C4-2B (cell line): ENCODE results near the gene PTPRM.
A peak's percentile ranks its signal among the peaks of the same experiment; 100 is the strongest.

Experiments used
- H3K27ac ChIP-seq: fragments of 450-650 bp; 2 replicates; pipeline ENCODE4 v1.5.1; 2017
- ZFX ChIP-seq: fragments of 450-650 bp; IDR thresholded peaks from 2 replicates; pipeline ENCODE4 v1.6.1; 2017
- TF ChIP-seq, protein P1 (sequence below): fragments of 450-650 bp; conservative IDR thresholded peaks from 2 replicates; pipeline ENCODE4 v1.5.1; 2017; ENCODE audit warnings: mild to moderate bottlenecking

Gene PTPRM

GRCh38 chr18:7658701-7659100, 91.6 kb downstream of the PTPRM start:
- TF ChIP-seq ZFX, result no peak
- TF ChIP-seq, protein P1, sequence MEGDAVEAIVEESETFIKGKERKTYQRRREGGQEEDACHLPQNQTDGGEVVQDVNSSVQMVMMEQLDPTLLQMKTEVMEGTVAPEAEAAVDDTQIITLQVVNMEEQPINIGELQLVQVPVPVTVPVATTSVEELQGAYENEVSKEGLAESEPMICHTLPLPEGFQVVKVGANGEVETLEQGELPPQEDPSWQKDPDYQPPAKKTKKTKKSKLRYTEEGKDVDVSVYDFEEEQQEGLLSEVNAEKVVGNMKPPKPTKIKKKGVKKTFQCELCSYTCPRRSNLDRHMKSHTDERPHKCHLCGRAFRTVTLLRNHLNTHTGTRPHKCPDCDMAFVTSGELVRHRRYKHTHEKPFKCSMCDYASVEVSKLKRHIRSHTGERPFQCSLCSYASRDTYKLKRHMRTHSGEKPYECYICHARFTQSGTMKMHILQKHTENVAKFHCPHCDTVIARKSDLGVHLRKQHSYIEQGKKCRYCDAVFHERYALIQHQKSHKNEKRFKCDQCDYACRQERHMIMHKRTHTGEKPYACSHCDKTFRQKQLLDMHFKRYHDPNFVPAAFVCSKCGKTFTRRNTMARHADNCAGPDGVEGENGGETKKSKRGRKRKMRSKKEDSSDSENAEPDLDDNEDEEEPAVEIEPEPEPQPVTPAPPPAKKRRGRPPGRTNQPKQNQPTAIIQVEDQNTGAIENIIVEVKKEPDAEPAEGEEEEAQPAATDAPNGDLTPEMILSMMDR, result no peak
- H3K27ac ChIP-seq, result no peak overlapping the region

DNA sequence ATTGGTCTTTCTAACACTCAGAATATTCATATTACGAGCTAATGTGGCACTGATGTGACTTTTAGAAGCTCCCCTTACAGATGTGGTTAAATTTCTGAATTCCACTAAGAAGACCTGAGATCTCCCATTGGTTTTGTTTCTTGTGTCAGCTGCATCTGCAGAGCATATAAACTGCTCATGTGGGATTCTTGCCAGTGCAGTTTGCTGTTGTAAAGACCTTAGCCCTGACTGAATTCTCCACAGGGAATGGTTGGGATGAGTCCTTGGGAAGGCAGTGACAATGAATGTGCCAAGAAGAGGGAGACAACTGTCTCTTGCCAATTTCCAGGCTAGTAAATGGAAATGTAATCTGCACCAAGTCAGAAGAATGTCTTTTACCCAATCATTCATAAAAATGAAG, 94.1 kb downstream of the PTPRM start:
- TF ChIP-seq, protein P1, result no peak
- no peak for TF ChIP-seq ZFX
- H3K27ac ChIP-seq, result no peak overlapping the region

DNA sequence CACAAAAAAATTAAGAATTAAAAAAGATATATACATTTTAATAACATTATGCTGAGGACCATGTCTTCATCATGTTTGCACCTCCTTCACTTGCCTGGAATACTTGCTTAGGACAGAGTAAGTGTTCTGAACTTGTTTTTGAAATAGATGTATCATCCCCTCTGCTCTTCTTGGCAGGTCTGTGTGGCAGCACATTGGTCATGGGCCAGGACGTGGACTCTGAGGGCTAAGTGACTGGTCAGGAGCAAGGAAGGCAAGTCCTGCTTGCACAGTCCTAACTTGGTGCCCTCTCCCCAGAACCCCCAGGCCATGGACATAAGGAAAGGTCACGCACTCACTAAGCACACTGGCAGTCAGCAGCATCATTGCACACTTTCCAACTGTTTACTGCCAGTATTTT, 95.8 kb downstream of the PTPRM start:
- TF ChIP-seq ZFX, result no peak
- TF ChIP-seq, protein P1, result no peak
- no peak overlapping the region for H3K27ac ChIP-seq

DNA sequence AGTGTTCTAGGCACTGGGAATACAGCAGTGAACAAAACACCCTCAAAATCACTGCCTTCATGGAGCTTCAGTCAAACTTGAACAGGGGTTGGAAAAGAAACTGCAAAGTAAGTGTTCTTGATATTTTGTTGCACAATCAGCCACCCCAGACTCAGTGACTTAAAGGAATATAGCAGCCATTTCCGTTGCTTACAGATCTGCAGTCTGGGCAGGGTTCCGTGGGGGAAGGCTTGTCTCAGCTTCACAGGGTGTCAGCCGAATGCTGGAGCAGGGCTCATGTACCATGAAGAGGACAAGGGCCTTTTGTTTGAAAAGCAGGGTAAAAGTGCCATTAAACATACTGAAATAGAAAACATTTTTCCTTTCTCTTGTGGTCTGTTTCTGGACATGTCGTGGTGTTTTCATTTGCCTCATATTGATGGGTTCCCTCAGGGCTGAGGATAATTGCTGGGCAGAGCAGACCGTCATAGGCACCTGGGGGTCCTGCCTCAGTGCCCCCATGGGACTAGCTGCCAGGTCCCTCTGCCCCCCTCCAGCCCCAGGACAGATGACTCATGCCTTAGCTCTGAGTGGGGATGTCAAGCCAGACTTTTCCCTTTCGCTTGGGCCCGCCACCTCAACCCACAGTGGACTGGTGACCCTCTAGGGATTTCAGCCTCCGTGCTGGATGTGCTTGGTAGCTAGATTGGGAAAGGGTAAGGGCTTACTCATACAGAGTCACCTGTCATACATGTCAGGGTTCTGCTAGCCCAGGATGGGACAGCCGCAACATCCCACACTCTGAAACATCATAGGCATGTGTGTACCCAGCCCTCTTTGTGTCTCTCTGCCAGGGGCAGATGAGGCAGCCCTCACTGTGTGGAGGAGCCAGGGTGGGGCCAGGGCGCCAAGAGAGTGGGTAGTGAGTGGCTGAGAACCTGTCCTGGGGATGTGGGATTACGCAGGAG, 96.5 kb downstream of the PTPRM start:
- no peak overlapping the region for H3K27ac ChIP-seq
- TF ChIP-seq, protein P1, result no peak
- no peak for TF ChIP-seq ZFX

- TF ChIP-seq, protein P1, result peak; percentile 21
- no peak for TF ChIP-seq ZFX
- H3K27ac ChIP-seq, result no peak overlapping the region
Observed at GRCh38 chr18:7666195-7666776, 99.2 kb downstream of the PTPRM start.

- H3K27ac ChIP-seq, result no peak overlapping the region
- TF ChIP-seq ZFX, result no peak
- TF ChIP-seq, protein P1, result no peak
Observed at GRCh38 chr18:7668392-7668791, 101.3 kb downstream of the PTPRM start.

DNA sequence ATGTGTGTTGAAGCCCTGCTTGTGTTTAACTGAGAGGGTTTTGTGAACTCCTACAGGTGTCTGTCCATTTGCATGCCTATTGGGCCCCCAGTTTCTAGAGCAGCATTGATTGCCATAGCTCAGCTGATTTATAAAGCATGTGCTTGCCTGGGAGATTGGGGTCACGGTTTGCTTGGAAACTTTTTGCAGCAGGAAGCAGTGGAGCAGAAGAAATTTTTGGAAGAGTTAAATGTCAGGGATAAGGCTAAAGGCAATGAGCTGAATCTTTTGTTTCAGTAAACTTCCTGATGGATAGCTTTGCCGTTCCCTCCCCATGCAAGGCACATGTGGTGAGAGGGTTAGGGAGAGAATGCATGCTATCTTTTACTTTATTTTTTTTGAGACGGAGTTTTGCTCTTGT, 102.2 kb downstream of the PTPRM start:
- TF ChIP-seq, protein P1, result no peak
- TF ChIP-seq ZFX, result no peak
- no peak overlapping the region for H3K27ac ChIP-seq
